Nephron (organoid): ENCODE data around the gene HOXA9.
A peak's percentile ranks its signal among the peaks of the same experiment; 100 is the strongest.

Source experiments
- H3K27ac Mint-ChIP-seq, 3 experiments: 2 replicates each; pipeline ENCODE4 v1.8.0; 2020; ENCODE audit warnings: mixed read lengths in 3 of 3, mild to moderate bottlenecking in 2 of 3, moderate library complexity in 1 of 3
- H3K27me3 Mint-ChIP-seq: 2 replicates; pipeline ENCODE4 v1.8.0; 2021; ENCODE audit warnings: low read depth, mild to moderate bottlenecking, moderate library complexity, mixed read lengths
- H3K36me3 Mint-ChIP-seq: 2 replicates; pipeline ENCODE4 v1.8.0; 2020; ENCODE audit warnings: low read depth, mixed read lengths
- H3K4me1 Mint-ChIP-seq: 2 replicates; pipeline ENCODE4 v1.8.0; 2020; ENCODE audit warnings: mixed read lengths
- H3K4me3 Mint-ChIP-seq, 3 experiments: 2 replicates each; pipeline ENCODE4 v1.8.0; 2020; ENCODE audit warnings: mild to moderate bottlenecking in 3 of 3, mixed read lengths in 3 of 3, moderate library complexity in 2 of 3
- H3K9me3 Mint-ChIP-seq: 2 replicates; pipeline ENCODE4 v1.8.0; 2020; ENCODE audit warnings: mixed read lengths
- CTCF ChIP-seq, 3 experiments: fragments of 200-600 bp; sonication (generic); IDR thresholded peaks; one replicate each; pipeline ENCODE4 v1.5.0; 2021; ENCODE audit warnings: antibody characterized with exemption in 3 of 3; ENCODE audit not compliant: unreplicated experiment in 3 of 3

Gene HOXA9

GRCh38 chr7:27198871-27199801, 33.8 kb upstream of the HOXA9 start:
- no peak for TF ChIP-seq CTCF (IDR thresholded peaks at IDR 0.05; ENCODE audit: unreplicated experiment in 3 of 3)
- Mint-ChIP-seq H3K27ac (no peak overlapping the region), H3K27me3 (peaks cover 98% of the 10 kb centered on the region), H3K36me3 (no peaks in the 10 kb centered on the region), H3K4me3 (peak overlapping the region; percentile 71 to 78 (median 77)), H3K4me1 (peaks cover 16% of the 10 kb centered on the region), H3K9me3 (no peaks in the 10 kb centered on the region)

- Mint-ChIP-seq H3K27me3 (peaks cover 98% of the 10 kb centered on the region), H3K9me3 (no peaks in the 10 kb centered on the region), H3K4me3 (peak overlapping the region in 2 of 3 experiments; percentile 6 to 30), H3K27ac (no peak overlapping the region), H3K4me1 (peaks cover 20% of the 10 kb centered on the region), H3K36me3 (no peaks in the 10 kb centered on the region)
- no peak for TF ChIP-seq CTCF (IDR thresholded peaks at IDR 0.05; ENCODE audit: unreplicated experiment in 3 of 3)
Measured at GRCh38 chr7:27198138-27198841, 33.0 kb upstream of the HOXA9 start.

GRCh38 chr7:27197137-27198042, 32.1 kb upstream of the HOXA9 start:
- no peaks in the 10 kb centered on the region for H3K36me3 Mint-ChIP-seq
- H3K9me3 Mint-ChIP-seq = no peaks in the 10 kb centered on the region
- H3K27ac Mint-ChIP-seq = no peak overlapping the region
- peaks cover 22% of the 10 kb centered on the region for H3K4me1 Mint-ChIP-seq
- TF ChIP-seq CTCF (IDR thresholded peaks at IDR 0.05; ENCODE audit: unreplicated experiment in 3 of 3) = no peak
- H3K27me3 Mint-ChIP-seq = peaks cover 98% of the 10 kb centered on the region
- no peak overlapping the region for H3K4me3 Mint-ChIP-seq

- Mint-ChIP-seq H3K27me3 (peaks cover 98% of the 10 kb centered on the region), H3K4me1 (peaks cover 20% of the 10 kb centered on the region), H3K36me3 (no peaks in the 10 kb centered on the region), H3K9me3 (no peaks in the 10 kb centered on the region), H3K27ac (no peak overlapping the region), H3K4me3 (no peak overlapping the region)
- TF ChIP-seq CTCF (IDR thresholded peaks at IDR 0.05; ENCODE audit: unreplicated experiment in 3 of 3) = peak; percentile 86 to 89 (median 89)
Measured at GRCh38 chr7:27196287-27196767, 31.0 kb upstream of the HOXA9 start.

GRCh38 chr7:27194686-27195379, 29.5 kb upstream of the HOXA9 start:
- H3K4me1 Mint-ChIP-seq = peaks cover 17% of the 10 kb centered on the region
- H3K36me3 Mint-ChIP-seq = no peaks in the 10 kb centered on the region
- H3K9me3 Mint-ChIP-seq = no peaks in the 10 kb centered on the region
- peaks cover 98% of the 10 kb centered on the region for H3K27me3 Mint-ChIP-seq
- no peak for TF ChIP-seq CTCF (IDR thresholded peaks at IDR 0.05; ENCODE audit: unreplicated experiment in 3 of 3)
- no peak overlapping the region for H3K27ac Mint-ChIP-seq
- no peak overlapping the region for H3K4me3 Mint-ChIP-seq
